RWPE2 (cell line): ENCODE results near the gene NF1.

Source experiments
- ATAC-seq: fragments of 200-7000 bp; cut with Tn5 transposase; 3 replicates; pipeline ENCODE4 v1.9.1; 2021; ENCODE audit warnings: low read depth
- DNase-seq: peaks from one replicate; pipeline ENCODE4 v3.0.0-alpha.2; 2020; ENCODE audit warnings: low spot score
- H3K27ac ChIP-seq: fragments of 450-650 bp; 2 replicates; pipeline ENCODE4 v1.5.1; 2017; ENCODE audit warnings: mild to moderate bottlenecking; ENCODE audit not compliant: poor library complexity, severe bottlenecking
- H3K27me3 ChIP-seq: fragments of 250-450 bp; sonication (Bioruptor Pico); 2 replicates; pipeline ENCODE4 v1.5.1; 2021; ENCODE audit warnings: mild to moderate bottlenecking, moderate library complexity; ENCODE audit not compliant: insufficient read depth, poor library complexity, severe bottlenecking
- H3K36me3 ChIP-seq: fragments of 250-450 bp; sonication (Bioruptor Pico); 2 replicates; pipeline ENCODE4 v1.5.1; 2020; ENCODE audit warnings: low read depth, mild to moderate bottlenecking, moderate library complexity
- H3K4me1 ChIP-seq: fragments of 250-450 bp; sonication (Bioruptor Pico); 2 replicates; pipeline ENCODE4 v1.5.1; 2021; ENCODE audit warnings: mild to moderate bottlenecking, moderate library complexity; ENCODE audit not compliant: insufficient read depth, poor library complexity, severe bottlenecking
- H3K4me3 ChIP-seq: fragments of 250-450 bp; sonication (Bioruptor Pico); 2 replicates; pipeline ENCODE4 v1.5.1; 2021; ENCODE audit warnings: mild to moderate bottlenecking, moderate library complexity; ENCODE audit not compliant: severe bottlenecking
- H3K9me3 ChIP-seq: fragments of 250-450 bp; sonication (Bioruptor Pico); 2 replicates; pipeline ENCODE4 v1.5.1; 2021; ENCODE audit warnings: mild to moderate bottlenecking, moderate library complexity; ENCODE audit not compliant: severe bottlenecking
- TF ChIP-seq, protein P1 (sequence below): fragments of 450-650 bp; IDR thresholded peaks from one replicate; pipeline ENCODE4 v1.5.1; 2017; ENCODE audit warnings: mild to moderate bottlenecking, moderate library complexity; ENCODE audit not compliant: poor library complexity, severe bottlenecking

The NF1 gene

DNA sequence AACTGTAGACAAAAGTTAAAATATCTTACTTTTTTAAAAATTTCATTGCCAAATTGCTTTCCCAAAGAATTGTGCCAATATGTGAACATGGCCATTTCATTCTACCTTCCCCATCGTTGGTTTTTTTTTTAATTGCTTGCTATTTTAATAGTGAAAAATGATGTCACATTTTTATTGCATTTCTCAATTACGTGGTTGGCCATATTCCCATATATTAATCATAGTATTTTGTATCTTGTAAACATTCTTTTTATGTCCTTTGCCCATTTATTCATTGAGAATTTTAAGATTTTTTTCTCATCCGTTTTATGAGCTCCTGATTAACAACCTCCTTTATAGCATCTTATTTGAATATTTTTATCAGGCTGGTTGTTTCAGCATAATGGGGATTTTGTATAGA is 195.0 kb downstream of the NF1 start:
- peaks cover 10% of the 10 kb centered on the region for H3K4me1 ChIP-seq
- H3K27me3 ChIP-seq: no peaks in the 10 kb centered on the region
- no peaks in the 10 kb centered on the region for H3K9me3 ChIP-seq
- TF ChIP-seq, protein P1, sequence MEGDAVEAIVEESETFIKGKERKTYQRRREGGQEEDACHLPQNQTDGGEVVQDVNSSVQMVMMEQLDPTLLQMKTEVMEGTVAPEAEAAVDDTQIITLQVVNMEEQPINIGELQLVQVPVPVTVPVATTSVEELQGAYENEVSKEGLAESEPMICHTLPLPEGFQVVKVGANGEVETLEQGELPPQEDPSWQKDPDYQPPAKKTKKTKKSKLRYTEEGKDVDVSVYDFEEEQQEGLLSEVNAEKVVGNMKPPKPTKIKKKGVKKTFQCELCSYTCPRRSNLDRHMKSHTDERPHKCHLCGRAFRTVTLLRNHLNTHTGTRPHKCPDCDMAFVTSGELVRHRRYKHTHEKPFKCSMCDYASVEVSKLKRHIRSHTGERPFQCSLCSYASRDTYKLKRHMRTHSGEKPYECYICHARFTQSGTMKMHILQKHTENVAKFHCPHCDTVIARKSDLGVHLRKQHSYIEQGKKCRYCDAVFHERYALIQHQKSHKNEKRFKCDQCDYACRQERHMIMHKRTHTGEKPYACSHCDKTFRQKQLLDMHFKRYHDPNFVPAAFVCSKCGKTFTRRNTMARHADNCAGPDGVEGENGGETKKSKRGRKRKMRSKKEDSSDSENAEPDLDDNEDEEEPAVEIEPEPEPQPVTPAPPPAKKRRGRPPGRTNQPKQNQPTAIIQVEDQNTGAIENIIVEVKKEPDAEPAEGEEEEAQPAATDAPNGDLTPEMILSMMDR: no peak
- DNase-seq (no peak), ATAC-seq (no peak)
- no peak overlapping the region for H3K27ac ChIP-seq
- H3K4me3 ChIP-seq: no peak overlapping the region
- H3K36me3 ChIP-seq: peaks cover 26% of the 10 kb centered on the region; the same call in 1 of the 2 replicates

DNA sequence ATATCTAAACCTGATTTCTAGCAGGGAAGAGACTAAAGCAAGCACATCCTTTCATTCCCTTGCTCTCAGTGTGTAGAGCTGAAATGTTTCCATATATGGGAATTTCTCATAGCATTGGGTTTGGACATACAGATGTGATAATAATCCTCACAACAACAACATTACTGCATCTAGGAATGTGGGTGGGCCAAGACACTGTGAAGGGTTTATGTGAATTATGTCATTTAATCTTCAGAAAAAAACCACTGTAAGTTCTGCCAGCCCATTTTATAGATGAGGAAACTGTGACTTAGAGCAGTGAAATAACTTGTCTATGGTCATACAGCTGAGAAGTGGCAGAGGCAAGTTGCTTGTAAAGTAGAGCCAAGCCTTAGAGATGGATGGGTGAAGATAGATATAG is 197.0 kb downstream of the NF1 start:
- H3K4me3 ChIP-seq: no peak overlapping the region
- DNase-seq (no peak), ATAC-seq (no peak)
- H3K27ac ChIP-seq: no peak overlapping the region
- H3K9me3 ChIP-seq: no peaks in the 10 kb centered on the region
- H3K4me1 ChIP-seq: peaks cover 10% of the 10 kb centered on the region
- no peaks in the 10 kb centered on the region for H3K27me3 ChIP-seq
- TF ChIP-seq, protein P1: no peak
- peaks cover 26% of the 10 kb centered on the region; the same call in 1 of the 2 replicates for H3K36me3 ChIP-seq

DNA sequence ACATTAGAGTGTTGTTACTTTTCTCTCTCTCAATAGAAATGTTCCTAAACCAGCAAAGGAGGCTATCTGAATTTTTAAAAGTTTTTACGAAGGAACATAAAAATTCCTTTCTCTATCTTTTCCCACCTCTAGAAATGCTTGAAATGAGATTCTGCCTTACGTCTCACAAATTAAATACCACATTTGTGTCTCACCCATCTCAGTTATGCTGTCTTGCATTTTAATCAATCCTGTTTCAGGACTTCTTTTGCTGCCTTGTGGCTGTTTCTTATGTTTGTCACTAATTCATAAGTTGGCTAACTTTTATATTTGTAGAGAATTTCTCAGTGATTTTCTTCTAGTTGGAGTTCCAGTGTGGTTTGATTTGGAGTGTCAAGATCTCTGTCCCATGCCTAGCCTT is 198.8 kb downstream of the NF1 start:
- no peak for ATAC-seq
- no peaks in the 10 kb centered on the region for H3K27me3 ChIP-seq
- no peak overlapping the region for H3K4me3 ChIP-seq
- peaks cover 26% of the 10 kb centered on the region; the same call in 1 of the 2 replicates for H3K36me3 ChIP-seq
- DNase-seq: no peak
- no peaks in the 10 kb centered on the region for H3K9me3 ChIP-seq
- H3K4me1 ChIP-seq: peaks cover 10% of the 10 kb centered on the region
- TF ChIP-seq, protein P1: no peak
- no peak overlapping the region for H3K27ac ChIP-seq

DNA sequence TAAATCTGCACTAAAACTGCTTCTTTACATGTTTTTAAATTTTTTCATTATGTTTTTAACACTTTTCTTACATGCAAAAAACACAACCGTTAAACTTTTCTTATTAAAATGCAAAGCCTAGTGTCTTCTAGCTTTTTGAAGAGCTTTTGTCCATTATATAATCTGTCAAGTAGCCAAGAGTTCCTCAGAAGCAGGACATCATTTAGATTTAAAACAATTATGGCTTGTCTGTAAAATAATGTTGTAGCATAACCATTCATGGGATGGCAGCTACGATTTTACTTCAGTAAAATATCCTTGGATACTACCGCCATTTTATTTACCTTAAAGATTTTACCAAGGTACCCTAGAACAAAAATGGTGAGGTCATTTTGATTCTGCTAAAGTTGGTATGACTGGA is 199.5 kb downstream of the NF1 start:
- Histone ChIP-seq H3K4me3 (no peak overlapping the region), H3K27ac (no peak overlapping the region), H3K9me3 (no peaks in the 10 kb centered on the region), H3K27me3 (no peaks in the 10 kb centered on the region), H3K4me1 (peaks cover 8% of the 10 kb centered on the region), H3K36me3 (peaks cover 24% of the 10 kb centered on the region; the same call in 1 of the 2 replicates)
- no peak for DNase-seq
- TF ChIP-seq, protein P1: no peak
- no peak for ATAC-seq

DNA sequence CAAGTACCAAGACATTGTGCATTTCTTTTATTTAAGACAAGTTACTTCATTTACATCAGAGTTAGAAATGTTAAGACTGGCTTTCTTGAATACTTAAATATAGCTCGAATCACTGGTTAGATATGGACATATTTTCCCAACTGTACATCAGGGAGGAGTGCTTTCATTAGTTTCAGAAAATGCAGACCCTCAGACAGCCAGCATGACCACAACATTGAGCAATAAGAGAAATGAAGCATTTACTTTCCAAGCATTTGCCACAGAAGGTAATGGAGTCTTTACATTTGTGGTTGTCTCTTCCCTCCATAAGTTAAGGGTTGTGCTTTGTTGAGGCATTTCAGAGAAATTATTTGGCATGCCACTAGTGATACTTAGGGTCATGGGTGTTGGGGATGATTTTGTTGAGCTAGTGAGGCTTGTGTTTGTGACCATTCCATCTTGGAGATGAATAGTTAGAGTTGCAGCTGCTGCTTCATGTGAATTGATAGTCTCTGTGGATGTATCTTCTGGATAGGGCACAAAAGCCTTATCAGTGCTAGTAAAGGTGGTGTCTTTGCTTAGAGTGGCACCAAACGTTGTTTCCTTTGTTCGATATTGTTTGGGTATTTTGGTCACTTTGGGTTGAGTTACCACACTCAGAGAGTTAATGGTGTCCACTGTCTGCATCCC is 200.2 kb downstream of the NF1 start:
- TF ChIP-seq, protein P1: no peak
- ATAC-seq (no peak), DNase-seq (no peak)
- peaks cover under 1% of the 10 kb centered on the region for H3K4me1 ChIP-seq
- no peak overlapping the region for H3K27ac ChIP-seq
- no peak overlapping the region for H3K4me3 ChIP-seq
- no peaks in the 10 kb centered on the region for H3K9me3 ChIP-seq
- no peaks in the 10 kb centered on the region for H3K27me3 ChIP-seq
- H3K36me3 ChIP-seq: peaks cover 26% of the 10 kb centered on the region; the same call in 1 of the 2 replicates
